RWPE2 (cell line): ENCODE measurements around the gene TENM4.

ENCODE experiments used
- ATAC-seq: fragments of 200-7000 bp; cut with Tn5 transposase; 3 replicates; pipeline ENCODE4 v1.9.1; 2021; ENCODE audit warnings: low read depth
- DNase-seq: peaks from one replicate; pipeline ENCODE4 v3.0.0-alpha.2; 2020; ENCODE audit warnings: low spot score
- H3K27ac ChIP-seq: fragments of 450-650 bp; 2 replicates; pipeline ENCODE4 v1.5.1; 2017; ENCODE audit warnings: mild to moderate bottlenecking; ENCODE audit not compliant: poor library complexity, severe bottlenecking
- H3K27me3 ChIP-seq: fragments of 250-450 bp; sonication (Bioruptor Pico); 2 replicates; pipeline ENCODE4 v1.5.1; 2021; ENCODE audit warnings: mild to moderate bottlenecking, moderate library complexity; ENCODE audit not compliant: insufficient read depth, poor library complexity, severe bottlenecking
- H3K36me3 ChIP-seq: fragments of 250-450 bp; sonication (Bioruptor Pico); 2 replicates; pipeline ENCODE4 v1.5.1; 2020; ENCODE audit warnings: low read depth, mild to moderate bottlenecking, moderate library complexity
- H3K4me1 ChIP-seq: fragments of 250-450 bp; sonication (Bioruptor Pico); 2 replicates; pipeline ENCODE4 v1.5.1; 2021; ENCODE audit warnings: mild to moderate bottlenecking, moderate library complexity; ENCODE audit not compliant: insufficient read depth, poor library complexity, severe bottlenecking
- H3K4me3 ChIP-seq: fragments of 250-450 bp; sonication (Bioruptor Pico); 2 replicates; pipeline ENCODE4 v1.5.1; 2021; ENCODE audit warnings: mild to moderate bottlenecking, moderate library complexity; ENCODE audit not compliant: severe bottlenecking
- H3K9me3 ChIP-seq: fragments of 250-450 bp; sonication (Bioruptor Pico); 2 replicates; pipeline ENCODE4 v1.5.1; 2021; ENCODE audit warnings: mild to moderate bottlenecking, moderate library complexity; ENCODE audit not compliant: severe bottlenecking
- CTCF ChIP-seq: fragments of 450-650 bp; IDR thresholded peaks from one replicate; pipeline ENCODE4 v1.5.1; 2017; ENCODE audit warnings: mild to moderate bottlenecking, moderate library complexity; ENCODE audit not compliant: poor library complexity, severe bottlenecking

TENM4 gene

GRCh38 chr11:78972590-78972989 lies 468.2 kb downstream of the TENM4 start:
- Histone ChIP-seq H3K4me3 (no peak overlapping the region), H3K4me1 (no peaks in the 10 kb centered on the region), H3K9me3 (no peaks in the 10 kb centered on the region), H3K27ac (no peak overlapping the region), H3K36me3 (no peaks in the 10 kb centered on the region), H3K27me3 (no peaks in the 10 kb centered on the region)
- no peak for TF ChIP-seq CTCF
- ATAC-seq (no peak), DNase-seq (no peak)

- H3K9me3 ChIP-seq, result no peaks in the 10 kb centered on the region
- no peak overlapping the region for H3K4me3 ChIP-seq
- no peaks in the 10 kb centered on the region for H3K27me3 ChIP-seq
- TF ChIP-seq CTCF, result no peak
- ATAC-seq, result no peak
- H3K36me3 ChIP-seq, result no peaks in the 10 kb centered on the region
- H3K27ac ChIP-seq, result no peak overlapping the region
- H3K4me1 ChIP-seq, result no peaks in the 10 kb centered on the region
- no peak for DNase-seq
These were observed 468.7 kb downstream of the TENM4 start for GRCh38 chr11:78972177-78972576.

GRCh38 chr11:78967811-78968210 lies 473.0 kb downstream of the TENM4 start:
- Histone ChIP-seq H3K4me1 (no peaks in the 10 kb centered on the region), H3K27ac (no peak overlapping the region), H3K36me3 (no peaks in the 10 kb centered on the region), H3K9me3 (no peaks in the 10 kb centered on the region), H3K27me3 (no peaks in the 10 kb centered on the region), H3K4me3 (no peak overlapping the region)
- DNase-seq (no peak), ATAC-seq (no peak)
- TF ChIP-seq CTCF, result no peak

- no peaks in the 10 kb centered on the region for H3K36me3 ChIP-seq
- no peak overlapping the region for H3K27ac ChIP-seq
- ATAC-seq (no peak), DNase-seq (no peak)
- H3K4me1 ChIP-seq, result peaks cover 4% of the 10 kb centered on the region
- H3K9me3 ChIP-seq, result no peaks in the 10 kb centered on the region
- H3K4me3 ChIP-seq, result no peak overlapping the region
- H3K27me3 ChIP-seq, result no peaks in the 10 kb centered on the region
- TF ChIP-seq CTCF, result no peak
These were observed 475.4 kb downstream of the TENM4 start for GRCh38 chr11:78965432-78965831.

GRCh38 chr11:78961937-78962701 lies 478.7 kb downstream of the TENM4 start:
- no peak for ATAC-seq
- no peak for DNase-seq
- Histone ChIP-seq H3K9me3 (no peaks in the 10 kb centered on the region), H3K4me1 (peaks cover 14% of the 10 kb centered on the region), H3K27ac (no peak overlapping the region), H3K36me3 (no peaks in the 10 kb centered on the region), H3K27me3 (no peaks in the 10 kb centered on the region), H3K4me3 (no peak overlapping the region)
- TF ChIP-seq CTCF, result no peak
